Measurements from ENCODE around the gene GPATCH4. TPM values are rescaled to one million over a fixed set of nuclear protein-coding genes. Genes with fewer than 3 reads are reported as not detected.
"Not testable (repeated sequence)": the region's sequence is repeated elsewhere in the genome, so short reads cannot be mapped to it uniquely, and the experiment has no call there.

GPATCH4 gene
- total RNA-seq, 1 experiment from 2014 or later, result 10.0 TPM

DNA sequence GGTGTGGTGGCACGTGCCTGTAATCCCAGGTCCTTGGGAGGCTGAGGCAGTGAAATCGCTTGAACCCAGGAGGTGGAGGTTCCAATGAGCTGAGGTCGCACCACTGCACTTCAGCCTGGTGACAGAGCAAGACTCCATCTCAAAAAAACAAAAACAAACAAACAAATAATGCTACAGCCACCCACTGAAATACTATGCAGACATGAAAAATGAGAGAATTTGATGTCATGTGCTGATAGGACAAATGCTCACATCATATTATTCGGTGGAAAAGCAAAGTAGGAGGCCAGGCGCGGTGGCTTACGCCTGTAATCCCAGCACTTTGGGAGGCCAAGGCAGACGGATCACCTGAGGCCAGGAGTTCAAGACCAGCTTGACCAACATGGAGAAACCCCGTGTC lies 8.8 kb upstream of the GPATCH4 start:
- DNase-seq, H3K9me3 ChIP-seq, H3K27me3 ChIP-seq, H3K36me3 ChIP-seq, H3K4me3 ChIP-seq: not testable (repeated sequence)

DNA sequence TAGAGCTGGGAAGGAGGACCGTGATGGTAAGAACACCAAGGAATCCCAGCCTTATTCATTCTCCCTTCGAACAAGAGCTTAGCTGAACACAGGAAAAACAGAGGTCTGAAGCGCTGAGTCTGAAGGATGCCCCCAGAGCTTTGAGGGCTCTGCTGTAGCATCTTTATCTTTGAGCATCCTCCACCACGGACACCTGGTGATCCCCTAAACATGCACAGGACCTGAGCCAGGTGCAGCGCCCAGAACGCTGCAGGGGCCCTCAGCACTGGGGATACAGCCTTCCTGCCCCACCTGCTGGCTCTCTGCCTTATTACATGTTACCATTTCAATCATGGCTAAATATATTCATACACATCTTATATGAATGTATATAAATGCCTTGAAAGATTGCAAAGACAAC lies 7.7 kb upstream of the GPATCH4 start:
- H3K27me3 ChIP-seq, result no peaks in the 10 kb centered on the region
- no peaks in the 10 kb centered on the region for H3K36me3 ChIP-seq
- H3K4me3 ChIP-seq, result no peak overlapping the region
- no peaks in the 10 kb centered on the region for H3K9me3 ChIP-seq
- no peak for DNase-seq

DNA sequence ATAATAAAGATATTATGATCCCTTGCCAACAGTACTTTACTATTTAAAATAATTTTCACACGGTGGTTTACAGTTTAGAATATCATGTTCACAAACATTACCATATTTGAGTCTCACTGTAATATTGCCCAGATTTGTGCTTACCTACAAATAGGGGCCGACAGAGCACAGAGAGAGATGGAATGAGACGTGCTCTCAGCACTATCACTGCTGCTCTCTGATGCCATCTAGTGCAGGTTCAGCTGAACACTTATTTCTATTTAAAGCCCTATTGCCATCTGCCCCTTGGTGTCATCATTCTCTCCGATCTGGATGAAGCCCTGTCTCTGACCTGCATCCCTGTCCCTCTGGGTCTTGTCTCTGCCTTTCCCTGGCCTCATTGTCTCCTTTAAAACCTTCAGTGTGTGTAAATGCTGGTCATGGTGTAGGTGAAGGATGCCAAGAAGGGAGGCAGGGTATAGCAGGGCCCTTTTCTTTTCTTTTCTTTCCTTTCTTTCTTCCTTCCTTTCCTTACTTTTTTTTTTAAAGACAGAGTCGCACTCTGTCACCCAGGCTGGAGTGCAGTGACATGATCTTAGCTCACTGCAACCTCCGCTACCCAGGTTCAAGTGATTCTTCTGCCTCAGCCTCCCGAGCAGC lies 6.9 kb upstream of the GPATCH4 start:
- H3K36me3 ChIP-seq, result no peaks in the 10 kb centered on the region
- peak; percentile 45 for DNase-seq
- H3K27me3 ChIP-seq, result no peaks in the 10 kb centered on the region

DNA sequence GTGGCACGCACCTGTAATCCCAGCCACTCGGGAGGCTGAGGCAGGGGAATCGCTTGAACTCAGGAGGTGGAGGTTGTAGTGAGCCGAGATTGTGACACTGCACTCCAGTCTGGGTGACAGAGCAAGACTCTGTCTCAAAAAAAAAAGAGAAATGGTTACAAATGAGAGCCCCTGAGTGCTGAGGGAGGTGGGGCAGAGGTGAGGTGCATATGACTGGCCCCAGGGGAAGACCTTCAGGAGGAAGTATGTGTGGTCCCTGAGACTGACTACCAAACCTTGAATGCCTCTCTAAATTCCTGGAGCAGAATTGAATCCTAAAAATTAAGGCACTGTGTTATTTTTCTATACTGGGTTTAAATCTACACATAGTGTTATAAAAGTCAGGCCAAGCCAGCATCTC lies 6.1 kb upstream of the GPATCH4 start:
- not testable (repeated sequence) for H3K4me3 ChIP-seq, H3K36me3 ChIP-seq, DNase-seq, H3K27me3 ChIP-seq, H3K9me3 ChIP-seq

More for the DNA sequence above, 6.9 kb upstream of the GPATCH4 start:
- no peaks in the 10 kb centered on the region for H3K9me3 ChIP-seq
- H3K4me3 ChIP-seq, result no peak overlapping the region

DNA sequence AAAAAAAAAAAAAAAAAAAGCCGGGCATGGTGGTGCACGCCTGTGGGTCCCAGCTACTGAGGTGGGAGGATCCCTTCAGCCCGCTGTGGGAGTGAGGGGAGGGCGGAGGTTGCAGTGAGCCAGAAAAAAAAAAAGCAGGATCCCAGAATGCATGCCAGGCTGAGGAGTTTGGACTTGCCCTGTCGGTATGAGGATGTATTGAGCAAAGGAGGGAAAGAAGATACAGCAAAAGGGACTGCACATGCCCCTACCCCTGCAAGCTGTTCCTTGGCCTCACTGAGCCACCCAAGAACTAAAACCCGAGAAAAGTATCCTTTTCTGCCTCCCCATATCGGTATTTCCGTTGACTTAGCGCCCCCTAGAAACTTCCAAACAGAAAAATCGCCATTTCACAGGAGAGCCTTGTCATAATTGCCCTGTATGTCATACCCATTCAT lies 1.3 kb upstream of the GPATCH4 start:
- H3K4me3 ChIP-seq, result no peak overlapping the region
- H3K36me3 ChIP-seq, result peaks cover 21% of the 10 kb centered on the region
- no peaks in the 10 kb centered on the region for H3K27me3 ChIP-seq
- peak; percentile 22 for DNase-seq
- H3K9me3 ChIP-seq, result no peaks in the 10 kb centered on the region

DNA sequence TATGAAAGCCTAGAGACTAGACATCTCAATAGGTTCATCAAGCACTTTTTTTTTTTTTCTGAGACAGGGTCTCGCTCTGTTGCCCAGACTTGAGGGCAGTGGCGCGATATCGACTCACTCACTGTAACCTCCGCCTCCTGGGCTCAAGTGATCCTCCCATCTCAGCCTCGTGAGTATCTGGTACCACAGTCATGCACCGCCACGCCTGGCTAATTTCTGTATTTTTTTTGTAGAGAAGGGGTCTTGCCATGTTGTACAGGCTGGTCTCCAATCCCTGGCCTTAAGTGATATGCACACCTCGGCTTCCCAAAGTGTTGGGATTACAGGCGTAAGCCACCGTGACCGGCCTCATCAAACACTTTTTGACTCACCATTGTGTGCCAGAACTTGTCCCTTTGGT lies 613 bp upstream of the GPATCH4 start:
- H3K27me3 ChIP-seq, result no peaks in the 10 kb centered on the region
- H3K9me3 ChIP-seq, result no peaks in the 10 kb centered on the region
- peak overlapping the region; percentile 86 for H3K4me3 ChIP-seq
- H3K36me3 ChIP-seq, result peaks cover 28% of the 10 kb centered on the region
- DNase-seq, result no peak

DNA sequence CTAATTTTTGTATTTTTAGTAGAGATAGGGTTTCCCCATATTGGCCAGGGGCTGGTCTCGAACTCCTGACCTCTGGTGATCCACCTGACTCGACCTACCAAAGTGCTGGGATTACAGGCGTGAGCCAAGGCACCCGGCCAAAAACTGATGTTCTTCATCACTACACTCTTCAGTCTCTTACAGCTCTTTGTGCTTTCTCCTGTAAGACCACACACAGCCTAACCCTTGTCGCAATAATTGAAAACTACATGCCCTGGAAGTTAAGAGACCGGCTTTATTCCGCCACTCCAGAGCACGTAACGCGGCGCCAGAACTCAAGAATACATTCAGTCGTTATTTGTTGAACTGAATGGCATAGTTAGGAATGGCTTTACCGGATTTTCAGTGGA lies 552 bp downstream of the GPATCH4 start:
- H3K4me3 ChIP-seq, result peak overlapping the region; percentile 86
- no peaks in the 10 kb centered on the region for H3K27me3 ChIP-seq
- DNase-seq, result no peak

DNA sequence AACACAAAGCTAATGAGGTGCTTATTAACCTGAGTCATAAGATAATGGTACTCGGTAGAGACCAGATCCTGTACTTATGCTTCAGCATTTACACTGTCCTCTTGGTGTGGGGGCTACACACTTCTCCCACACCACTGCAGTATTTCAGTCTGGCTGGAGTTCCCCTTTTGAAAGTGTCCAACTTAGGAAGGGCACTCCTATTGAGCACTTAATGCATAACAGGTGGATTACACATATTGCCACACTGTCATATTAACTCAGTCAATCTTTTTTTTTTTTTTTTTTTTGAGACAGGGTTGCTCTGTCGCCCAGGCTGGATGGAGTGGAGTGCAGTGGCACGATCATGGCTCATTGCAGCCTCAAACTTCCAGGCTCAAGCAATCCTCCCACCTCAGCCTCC lies 1.5 kb downstream of the GPATCH4 start:
- H3K4me3 ChIP-seq, result peak overlapping the region; percentile 86; the same call in 1 of the 2 replicates
- H3K27me3 ChIP-seq, result no peaks in the 10 kb centered on the region
- peaks cover 49% of the 10 kb centered on the region for H3K36me3 ChIP-seq
- DNase-seq, result no peak
- no peaks in the 10 kb centered on the region for H3K9me3 ChIP-seq

More for the DNA sequence above, 552 bp downstream of the GPATCH4 start:
- Histone ChIP-seq H3K36me3 (peaks cover 40% of the 10 kb centered on the region), H3K9me3 (no peaks in the 10 kb centered on the region)

DNA sequence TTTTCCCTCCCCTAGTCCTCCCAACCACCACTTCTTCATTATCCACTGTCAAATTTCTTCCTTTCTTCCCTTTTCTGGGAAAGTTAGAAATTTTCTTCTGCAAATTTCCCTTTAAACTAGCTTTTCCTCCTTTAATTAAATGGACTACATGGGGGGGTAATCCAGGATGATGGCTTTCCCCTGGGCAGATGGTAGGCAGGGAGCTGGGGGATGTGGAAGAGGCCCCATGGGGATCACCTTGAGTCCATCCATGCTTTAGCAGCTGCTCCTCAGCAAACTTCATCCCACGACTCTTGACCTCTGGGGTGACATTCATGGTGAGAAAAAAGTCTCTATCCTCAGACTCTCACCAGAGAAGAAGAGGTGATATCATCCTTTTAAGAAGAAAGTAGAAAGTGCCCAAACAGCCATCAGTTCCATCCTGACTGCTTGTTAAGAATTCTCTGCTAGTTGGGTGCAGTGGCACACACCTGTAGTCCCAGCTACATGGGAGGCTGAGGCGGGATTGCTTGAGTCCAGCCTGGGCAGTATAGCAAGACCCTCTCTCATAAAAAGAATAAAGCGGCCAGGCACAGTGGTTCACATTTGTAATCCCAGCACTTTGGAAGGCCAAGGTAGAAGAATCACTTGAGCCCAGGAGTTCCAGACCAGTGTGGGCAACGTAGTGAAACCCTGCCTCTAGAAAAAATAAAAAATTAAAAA lies 2.4 kb downstream of the GPATCH4 start:
- Histone ChIP-seq H3K4me3 (no peak overlapping the region), H3K27me3 (no peaks in the 10 kb centered on the region), H3K36me3 (peaks cover 58% of the 10 kb centered on the region), H3K9me3 (no peaks in the 10 kb centered on the region)
- no peak for DNase-seq

DNA sequence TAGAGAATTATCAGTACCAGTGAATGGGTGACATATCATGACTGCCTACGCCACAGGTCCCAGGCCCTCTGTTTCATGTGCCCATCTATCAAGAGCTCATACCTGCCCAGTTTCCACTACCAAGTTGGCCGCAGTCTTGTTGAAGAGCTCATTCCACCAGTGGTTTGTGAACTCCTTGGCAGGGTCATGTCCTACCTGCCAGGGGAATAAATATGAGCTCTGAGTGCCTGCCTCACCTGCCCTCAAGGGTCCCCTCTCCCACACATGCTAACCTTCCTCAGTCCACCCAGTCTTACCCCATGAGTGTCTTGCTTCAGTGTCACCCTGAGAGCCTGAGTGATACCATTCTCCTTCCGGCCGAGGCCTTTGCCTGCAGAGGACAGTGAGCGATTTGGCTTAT lies 3.2 kb downstream of the GPATCH4 start:
- Histone ChIP-seq H3K36me3 (peaks cover 64% of the 10 kb centered on the region), H3K9me3 (no peaks in the 10 kb centered on the region), H3K4me3 (no peak overlapping the region), H3K27me3 (no peaks in the 10 kb centered on the region)
- no peak for DNase-seq

DNA sequence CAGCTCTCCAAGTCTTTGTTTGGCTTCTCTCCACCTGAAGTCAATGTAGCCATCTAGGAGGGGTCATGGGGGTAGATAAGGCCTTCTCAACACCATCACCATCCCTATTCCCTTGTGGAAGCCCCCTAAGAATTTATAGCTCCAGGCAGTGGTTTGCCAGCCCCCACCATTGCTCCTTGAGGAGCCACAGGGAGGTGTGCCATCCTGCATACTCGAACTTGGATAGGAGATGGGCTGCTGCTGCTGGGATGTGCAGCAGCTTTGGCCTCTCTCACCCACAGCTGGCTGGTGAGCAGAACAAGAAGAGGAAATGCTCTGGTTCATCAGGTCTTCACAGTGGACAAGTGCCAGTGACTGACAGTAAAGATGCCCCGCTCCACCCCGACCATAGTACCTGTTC lies 4.9 kb downstream of the GPATCH4 start:
- Histone ChIP-seq H3K27me3 (no peaks in the 10 kb centered on the region), H3K36me3 (peaks cover 78% of the 10 kb centered on the region)

DNA sequence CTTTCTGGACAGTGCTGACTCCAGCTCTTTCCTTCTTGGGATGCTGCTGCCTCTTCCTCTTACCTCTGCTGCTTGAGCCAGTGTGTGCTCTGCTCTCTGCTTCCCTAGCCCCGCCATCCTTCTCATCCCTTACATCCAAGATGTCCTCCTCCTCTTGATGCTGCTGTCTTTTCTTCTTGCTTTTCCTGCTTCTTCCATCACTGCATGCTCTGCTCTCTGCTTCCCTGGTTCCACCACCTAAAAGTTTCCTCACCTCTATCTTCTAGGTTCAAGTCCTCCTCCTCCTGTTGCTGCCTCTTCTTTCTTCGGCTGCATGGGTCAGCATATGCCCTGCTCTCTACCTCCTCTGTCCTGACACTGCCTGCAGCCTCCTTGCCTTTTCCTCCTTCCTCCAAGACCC lies 6.3 kb downstream of the GPATCH4 start:
- no peaks in the 10 kb centered on the region for H3K9me3 ChIP-seq
- H3K36me3 ChIP-seq, result peaks cover 78% of the 10 kb centered on the region
- H3K4me3 ChIP-seq, result no peak overlapping the region
- H3K27me3 ChIP-seq, result no peaks in the 10 kb centered on the region
- DNase-seq, result no peak

More for the DNA sequence above, 4.9 kb downstream of the GPATCH4 start:
- H3K4me3 ChIP-seq, result no peak overlapping the region
- DNase-seq, result no peak
- no peaks in the 10 kb centered on the region for H3K9me3 ChIP-seq

DNA sequence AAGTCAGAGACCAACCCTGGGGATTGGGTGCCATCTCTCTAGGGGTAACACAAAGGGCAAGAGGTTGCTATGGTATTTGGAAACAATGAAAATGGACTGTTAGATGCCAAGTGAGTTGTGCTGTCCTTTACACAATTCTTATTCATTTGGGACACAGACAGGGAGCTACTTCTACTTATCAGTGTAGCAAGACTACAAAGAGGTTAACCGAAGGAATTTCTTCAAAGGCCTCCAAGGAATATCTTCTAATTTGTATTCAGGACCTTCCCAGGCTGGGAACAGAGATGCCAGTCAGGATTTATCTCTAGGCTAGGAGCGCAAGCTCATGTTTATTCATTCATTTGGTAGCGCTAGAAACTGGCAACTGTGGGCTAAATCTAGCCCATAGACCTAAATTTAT lies 7.1 kb downstream of the GPATCH4 start:
- Histone ChIP-seq H3K4me3 (no peak overlapping the region), H3K9me3 (no peaks in the 10 kb centered on the region), H3K36me3 (peaks cover 72% of the 10 kb centered on the region), H3K27me3 (no peaks in the 10 kb centered on the region)
- no peak for DNase-seq

DNA sequence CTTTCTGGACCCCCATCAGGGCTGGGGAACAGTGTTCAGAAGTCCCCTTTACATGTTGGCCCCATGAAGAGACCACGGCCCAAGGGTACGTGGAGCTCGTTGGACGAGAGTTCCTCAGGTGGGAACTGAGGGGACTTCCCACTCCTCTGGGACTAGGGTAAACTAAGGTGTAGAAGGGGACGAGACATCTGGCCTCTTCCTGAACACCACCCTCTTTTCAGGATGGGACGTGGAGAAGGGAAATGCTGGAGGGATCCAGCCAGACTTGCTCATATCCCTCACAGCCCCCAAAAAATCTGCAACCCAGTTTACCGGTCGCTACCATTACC lies 7.7 kb downstream of the GPATCH4 start:
- no peaks in the 10 kb centered on the region for H3K9me3 ChIP-seq
- H3K27me3 ChIP-seq, result no peaks in the 10 kb centered on the region
- H3K4me3 ChIP-seq, result no peak overlapping the region
- no peak for DNase-seq
- H3K36me3 ChIP-seq, result peaks cover 67% of the 10 kb centered on the region

DNA sequence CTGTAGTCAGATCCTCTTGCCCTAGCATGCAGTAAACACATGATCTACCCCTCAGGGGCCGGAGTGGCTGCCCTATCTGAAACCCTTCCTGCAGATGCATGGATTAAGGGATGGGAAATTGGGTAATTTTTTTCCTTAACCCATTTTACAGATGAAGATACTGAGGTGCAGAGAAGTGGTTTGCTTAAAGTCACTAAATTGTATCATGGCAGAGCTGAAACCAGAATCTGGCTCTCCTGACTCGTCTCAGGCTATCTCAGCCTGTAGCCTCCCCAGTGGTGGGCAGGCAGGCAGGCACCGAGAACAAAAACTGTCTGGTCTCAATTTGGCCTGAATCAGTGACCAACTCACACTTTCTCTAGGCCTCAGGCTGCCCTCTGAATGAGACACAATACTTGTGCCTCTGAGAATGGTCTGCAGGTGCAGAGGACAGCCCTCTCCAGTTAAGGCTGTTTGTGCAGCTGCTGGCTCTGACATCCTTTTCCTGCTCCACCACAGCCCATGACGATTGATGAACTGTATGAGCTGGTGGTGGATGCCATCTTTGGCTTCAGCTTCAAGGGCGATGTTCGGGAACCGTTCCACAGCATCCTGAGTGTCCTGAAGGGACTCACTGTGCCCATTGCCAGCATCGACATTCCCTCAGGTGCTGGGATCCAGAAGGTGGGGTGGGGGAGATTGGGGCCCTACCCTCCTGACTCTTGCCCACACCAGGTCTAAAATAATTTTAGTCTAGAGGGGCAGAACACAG lies 8.2 kb downstream of the GPATCH4 start:
- peak overlapping the region; percentile 84 for H3K4me3 ChIP-seq
- DNase-seq, result no peak
- peaks cover 62% of the 10 kb centered on the region for H3K36me3 ChIP-seq
- no peaks in the 10 kb centered on the region for H3K9me3 ChIP-seq
- no peaks in the 10 kb centered on the region for H3K27me3 ChIP-seq

DNA sequence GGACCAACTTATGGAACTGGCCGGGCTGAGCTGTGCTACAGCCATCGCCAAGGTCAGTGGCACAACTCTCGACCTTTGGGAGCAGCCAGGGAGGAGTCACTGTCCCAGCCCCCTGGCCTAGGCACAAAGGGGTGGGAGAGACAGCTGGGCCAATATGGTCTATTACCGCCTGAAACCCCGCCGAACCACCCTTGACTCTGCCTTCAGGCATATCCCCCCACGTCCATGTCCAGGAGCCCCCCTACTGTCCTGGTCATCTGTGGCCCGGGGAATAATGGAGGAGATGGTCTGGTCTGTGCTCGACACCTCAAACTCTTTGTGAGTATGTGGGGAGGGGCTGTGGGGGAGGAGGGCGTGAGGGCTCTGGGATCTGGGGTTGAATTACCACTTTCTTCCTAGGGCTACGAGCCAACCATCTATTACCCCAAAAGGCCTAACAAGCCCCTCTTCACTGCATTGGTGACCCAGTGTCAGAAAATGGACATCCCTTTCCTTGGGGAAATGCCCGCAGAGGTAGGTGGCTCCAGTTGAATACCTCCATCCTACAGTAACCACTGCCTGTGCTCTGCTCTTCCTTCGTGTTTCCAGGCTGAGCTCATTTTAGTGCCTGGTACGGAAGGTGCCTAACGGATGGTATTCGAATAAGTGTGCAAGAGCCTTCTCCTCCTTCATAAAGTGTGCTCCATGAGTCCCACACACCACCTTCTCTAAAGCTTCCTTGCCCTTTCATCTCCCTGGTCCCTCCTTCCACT lies 8.9 kb downstream of the GPATCH4 start:
- Histone ChIP-seq H3K27me3 (no peaks in the 10 kb centered on the region), H3K4me3 (peak overlapping the region; percentile 84), H3K9me3 (no peaks in the 10 kb centered on the region), H3K36me3 (peaks cover 54% of the 10 kb centered on the region)
- DNase-seq, result no peak

All from MG63 (cell line).